Liver (tissue), 9 donors: ENCODE measurements around the gene PM20D1. TPM values are rescaled to one million over a fixed set of nuclear protein-coding genes. Genes with fewer than 3 reads are reported as not detected.

ENCODE experiments used
- DNase-seq: peaks from one replicate; pipeline ENCODE4 v3.0.0-alpha.2; 2017; ENCODE audit warnings: low spot score
- H3K27ac ChIP-seq, 2 donors: one replicate each; pipeline ENCODE4 v1.7.0; 2013; ENCODE audit warnings: inconsistent platforms in 2 of 2, low read length in 2 of 2, control low read depth in 1 of 2, low read depth in 1 of 2, mild to moderate bottlenecking in 1 of 2
- H3K27me3 ChIP-seq, 4 donors: one replicate each; pipeline versions ENCODE4 v1.6.1 to v1.7.0; 2013; ENCODE audit warnings: low read length in 3 of 4, inconsistent platforms in 1 of 4, mild to moderate bottlenecking in 1 of 4, moderate library complexity in 1 of 4; ENCODE audit not compliant: control insufficient read depth in 4 of 4, insufficient read depth in 4 of 4
- H3K36me3 ChIP-seq, 4 donors: one replicate each; pipeline versions ENCODE4 v1.6.1 to v1.7.0; 2013; ENCODE audit warnings: low read length in 3 of 4, mild to moderate bottlenecking in 3 of 4, low read depth in 1 of 4, moderate library complexity in 1 of 4; ENCODE audit not compliant: control insufficient read depth in 4 of 4, insufficient read depth in 3 of 4
- H3K4me1 ChIP-seq, 4 donors: one replicate each; pipeline versions ENCODE4 v1.6.1 to v1.7.0; 2013; ENCODE audit warnings: low read length in 3 of 4, mild to moderate bottlenecking in 3 of 4, moderate library complexity in 1 of 4; ENCODE audit not compliant: control insufficient read depth in 4 of 4, insufficient read depth in 4 of 4
- H3K4me3 ChIP-seq, 3 donors: one replicate each; pipeline versions ENCODE4 v1.6.1 to v1.7.0; 2013; ENCODE audit warnings: low read length in 3 of 3, control low read depth in 1 of 3, low read depth in 1 of 3, mild to moderate bottlenecking in 1 of 3
- H3K9ac ChIP-seq, 2 donors: one replicate each; pipeline ENCODE4 v1.7.0; 2013; ENCODE audit warnings: low read length in 2 of 2, mild to moderate bottlenecking in 2 of 2, moderate library complexity in 2 of 2, control low read depth in 1 of 2, low read depth in 1 of 2
- H3K9me3 ChIP-seq, 4 donors: one replicate each; pipeline versions ENCODE4 v1.6.1 to v1.7.0; 2013; ENCODE audit warnings: low read length in 3 of 4; ENCODE audit not compliant: control insufficient read depth in 4 of 4
- ATF3 ChIP-seq: IDR thresholded peaks from 2 replicates; pipeline ENCODE4 v1.6.1; 2016; ENCODE audit warnings: antibody characterized with exemption
- CTCF ChIP-seq: fragments of 150-350 bp; IDR thresholded peaks from 2 replicates; pipeline ENCODE4 v1.5.1; 2017; ENCODE audit warnings: improper control_type of control experiment, low read depth, low read length; ENCODE audit not compliant: missing input control
- EGR1 ChIP-seq, 2 donors: IDR thresholded peaks; 2 replicates each; pipeline ENCODE4 v1.6.1; 2016 to 2018; ENCODE audit warnings: antibody characterized with exemption in 2 of 2, low read depth in 2 of 2
- FOXA1 ChIP-seq: IDR thresholded peaks from 2 replicates; pipeline ENCODE4 v1.6.1; 2016; ENCODE audit warnings: antibody characterized with exemption
- FOXA2 ChIP-seq: IDR thresholded peaks from 2 replicates; pipeline ENCODE4 v1.6.1; 2016; ENCODE audit warnings: antibody characterized with exemption
- HNF4A ChIP-seq, 2 donors: conservative IDR thresholded peaks; 2 replicates each; pipeline ENCODE4 v1.6.1; 2016; ENCODE audit warnings: antibody characterized with exemption in 2 of 2, mild to moderate bottlenecking in 2 of 2
- HNF4G ChIP-seq: IDR thresholded peaks from 2 replicates; pipeline ENCODE4 v1.6.1; 2016; ENCODE audit warnings: antibody characterized with exemption
- JUND ChIP-seq, 2 donors: IDR thresholded peaks; 2 replicates each; pipeline ENCODE4 v1.6.1; 2016; ENCODE audit warnings: antibody characterized with exemption in 2 of 2
- NR2F2 ChIP-seq: IDR thresholded peaks from 2 replicates; pipeline ENCODE4 v1.6.1; 2016; ENCODE audit warnings: antibody characterized with exemption
- RAD21 ChIP-seq, 2 donors: IDR thresholded peaks; 2 replicates each; pipeline ENCODE4 v1.6.1; 2016; ENCODE audit warnings: antibody characterized with exemption in 2 of 2, mild to moderate bottlenecking in 2 of 2
- RXRA ChIP-seq, 2 donors: IDR thresholded peaks; 2 replicates each; pipeline ENCODE4 v1.6.1; 2017 to 2018; ENCODE audit warnings: antibody characterized with exemption in 2 of 2, mild to moderate bottlenecking in 1 of 2
- YY1 ChIP-seq: IDR thresholded peaks from 2 replicates; pipeline ENCODE4 v1.6.1; 2016; ENCODE audit warnings: antibody characterized with exemption, mild to moderate bottlenecking
- WGBS: extraction: QIAGEN DNeasy Blood & Tissue Kit; methylation state at CpG from one replicate; pipeline ENCODE4 v1.1.7; 2013; 5-methylcytosine and 5-hydroxymethylcytosine counted together
- polyA plus RNA-seq, 2 donors: library from polyadenylated mRNA; stranded (reverse) in 1 of 2; unstranded in 1 of 2; fragments of 200-250 nt in 1 of 2; fragments of >200 nt in 1 of 2; fragmentation: Nextera tagmentation in 1 of 2; extraction: Ambion mirVana in 1 of 2; gene quantifications; one replicate each; pipeline versions ENCODE4 v1.2.1 to v1.2.3, GENCODE V29; 2013 to 2015
- total RNA-seq, 2 donors: library from RNA; depleted of rRNA; stranded (reverse); fragments of >200 nt; gene quantifications; one replicate each; pipeline ENCODE4 v1.2.3, GENCODE V29; 2014
- TF ChIP-seq, protein P1 (sequence below): IDR thresholded peaks from 2 replicates; pipeline ENCODE4 v1.6.1; 2016; ENCODE audit warnings: antibody characterized with exemption, mild to moderate bottlenecking
- TF ChIP-seq, protein P2 (sequence below): IDR thresholded peaks from 2 replicates; pipeline ENCODE4 v1.6.1; 2016; ENCODE audit warnings: antibody characterized with exemption
- donor health status: healthy.
- donor health status: healthy.
- donor health status: healthy.
- donor health status: healthy.
- donor health status: healthy.

PM20D1 gene
- total and polyA plus RNA-seq, 4 donors = under 0.01 to 0.30 (median 0.22) TPM

- DNase-seq = no peak
- Histone ChIP-seq H3K4me3 (no peak overlapping the region), H3K27ac (no peak overlapping the region), H3K9ac (no peak overlapping the region), H3K36me3 (no peaks in the 10 kb centered on the region), H3K9me3 (no peaks in the 10 kb centered on the region), H3K27me3 (no peaks in the 10 kb centered on the region), H3K4me1 (peaks cover 0 to 20% (median 13%) of the 10 kb centered on the region in 4 donors)
- WGBS = 93% methylated on average over 12 of the region's 12 CpGs
- TF ChIP-seq RAD21 (IDR thresholded peaks at IDR 0.05) (no peak), RXRA (IDR thresholded peaks at IDR 0.05) (no peak), JUND (IDR thresholded peaks at IDR 0.05) (no peak), FOXA2 (no peak), HNF4A (conservative IDR thresholded peaks at IDR 0.05) (no peak), YY1 (no peak)
These were observed 39.3 kb downstream of the PM20D1 start for GRCh38 chr1:205810448-205811157.

GRCh38 chr1:205809942-205810345, 40.0 kb downstream of the PM20D1 start:
- TF ChIP-seq, protein P1, sequence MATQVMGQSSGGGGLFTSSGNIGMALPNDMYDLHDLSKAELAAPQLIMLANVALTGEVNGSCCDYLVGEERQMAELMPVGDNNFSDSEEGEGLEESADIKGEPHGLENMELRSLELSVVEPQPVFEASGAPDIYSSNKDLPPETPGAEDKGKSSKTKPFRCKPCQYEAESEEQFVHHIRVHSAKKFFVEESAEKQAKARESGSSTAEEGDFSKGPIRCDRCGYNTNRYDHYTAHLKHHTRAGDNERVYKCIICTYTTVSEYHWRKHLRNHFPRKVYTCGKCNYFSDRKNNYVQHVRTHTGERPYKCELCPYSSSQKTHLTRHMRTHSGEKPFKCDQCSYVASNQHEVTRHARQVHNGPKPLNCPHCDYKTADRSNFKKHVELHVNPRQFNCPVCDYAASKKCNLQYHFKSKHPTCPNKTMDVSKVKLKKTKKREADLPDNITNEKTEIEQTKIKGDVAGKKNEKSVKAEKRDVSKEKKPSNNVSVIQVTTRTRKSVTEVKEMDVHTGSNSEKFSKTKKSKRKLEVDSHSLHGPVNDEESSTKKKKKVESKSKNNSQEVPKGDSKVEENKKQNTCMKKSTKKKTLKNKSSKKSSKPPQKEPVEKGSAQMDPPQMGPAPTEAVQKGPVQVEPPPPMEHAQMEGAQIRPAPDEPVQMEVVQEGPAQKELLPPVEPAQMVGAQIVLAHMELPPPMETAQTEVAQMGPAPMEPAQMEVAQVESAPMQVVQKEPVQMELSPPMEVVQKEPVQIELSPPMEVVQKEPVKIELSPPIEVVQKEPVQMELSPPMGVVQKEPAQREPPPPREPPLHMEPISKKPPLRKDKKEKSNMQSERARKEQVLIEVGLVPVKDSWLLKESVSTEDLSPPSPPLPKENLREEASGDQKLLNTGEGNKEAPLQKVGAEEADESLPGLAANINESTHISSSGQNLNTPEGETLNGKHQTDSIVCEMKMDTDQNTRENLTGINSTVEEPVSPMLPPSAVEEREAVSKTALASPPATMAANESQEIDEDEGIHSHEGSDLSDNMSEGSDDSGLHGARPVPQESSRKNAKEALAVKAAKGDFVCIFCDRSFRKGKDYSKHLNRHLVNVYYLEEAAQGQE = no peak
- no peak for TF ChIP-seq YY1
- TF ChIP-seq CTCF = no peak
- no peak for TF ChIP-seq JUND (IDR thresholded peaks at IDR 0.05)
- TF ChIP-seq EGR1 (IDR thresholded peaks at IDR 0.05; ENCODE audit: low read depth in 2 of 2) = no peak
- no peak for TF ChIP-seq FOXA1
- no peak for TF ChIP-seq HNF4G
- TF ChIP-seq NR2F2 = no peak
- TF ChIP-seq ATF3 = no peak
- TF ChIP-seq, protein P2, sequence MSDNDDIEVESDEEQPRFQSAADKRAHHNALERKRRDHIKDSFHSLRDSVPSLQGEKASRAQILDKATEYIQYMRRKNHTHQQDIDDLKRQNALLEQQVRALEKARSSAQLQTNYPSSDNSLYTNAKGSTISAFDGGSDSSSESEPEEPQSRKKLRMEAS = no peak
- 90% methylated on average over 14 of the region's 14 CpGs for WGBS
- H3K27me3 ChIP-seq = no peaks in the 10 kb centered on the region
- DNase-seq = no peak
- no peaks in the 10 kb centered on the region for H3K9me3 ChIP-seq
- H3K4me3 ChIP-seq = no peak overlapping the region
- no peak overlapping the region for H3K9ac ChIP-seq
- no peak overlapping the region for H3K27ac ChIP-seq
- H3K4me1 ChIP-seq = peaks cover 0 to 20% (median 13%) of the 10 kb centered on the region in 4 donors
- no peaks in the 10 kb centered on the region for H3K36me3 ChIP-seq
